HG02610 (cell line): ENCODE data around the gene CRISPLD2.

Experiments used
- ATAC-seq: cut with Tn5 transposase; IDR thresholded peaks from one replicate; pipeline ENCODE4 v1.9.1; 2021; ENCODE audit warnings: mild to moderate bottlenecking, moderate library complexity; ENCODE audit not compliant: unreplicated experiment

CRISPLD2 gene

DNA sequence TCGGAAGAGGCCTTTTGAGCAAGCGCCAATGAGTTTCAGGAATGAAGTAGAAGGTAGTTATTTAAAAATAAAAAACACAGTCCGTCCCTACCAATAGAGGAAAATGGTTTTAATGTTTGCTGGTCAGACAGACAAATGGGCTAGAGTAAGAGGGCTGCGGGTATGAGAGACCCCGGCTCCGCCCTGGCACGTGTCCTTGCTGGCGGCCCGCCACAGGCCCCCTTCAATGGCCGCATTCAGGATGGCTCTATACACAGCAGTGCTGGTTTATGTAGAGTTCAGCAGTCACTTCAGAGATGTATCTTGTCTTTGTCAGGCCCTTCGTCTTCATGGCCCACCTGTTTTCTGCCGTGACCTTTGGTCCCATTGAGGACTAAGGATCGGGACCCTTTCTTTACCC is 87.3 kb downstream of the CRISPLD2 start:
- ATAC-seq = no peak

DNA sequence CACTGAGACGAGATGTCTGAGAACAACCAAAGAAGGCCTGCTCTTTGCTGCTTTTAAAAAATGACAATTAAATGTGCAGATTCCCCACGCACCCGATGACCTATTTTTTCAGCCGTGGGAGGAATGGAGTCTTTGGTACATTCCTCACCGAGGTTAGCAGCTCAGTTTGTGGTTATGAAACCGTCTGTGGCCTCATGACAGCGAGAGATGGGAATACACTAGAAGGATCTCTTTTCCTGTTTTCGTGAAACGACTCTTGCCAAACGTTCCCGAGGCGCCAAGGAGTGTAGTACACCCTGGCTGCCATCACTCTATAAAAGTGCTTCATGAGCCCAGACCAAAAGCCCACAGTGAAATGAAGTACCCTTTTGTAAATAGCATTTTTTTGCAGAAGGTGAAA is 87.8 kb downstream of the CRISPLD2 start:
- no peak for ATAC-seq

DNA sequence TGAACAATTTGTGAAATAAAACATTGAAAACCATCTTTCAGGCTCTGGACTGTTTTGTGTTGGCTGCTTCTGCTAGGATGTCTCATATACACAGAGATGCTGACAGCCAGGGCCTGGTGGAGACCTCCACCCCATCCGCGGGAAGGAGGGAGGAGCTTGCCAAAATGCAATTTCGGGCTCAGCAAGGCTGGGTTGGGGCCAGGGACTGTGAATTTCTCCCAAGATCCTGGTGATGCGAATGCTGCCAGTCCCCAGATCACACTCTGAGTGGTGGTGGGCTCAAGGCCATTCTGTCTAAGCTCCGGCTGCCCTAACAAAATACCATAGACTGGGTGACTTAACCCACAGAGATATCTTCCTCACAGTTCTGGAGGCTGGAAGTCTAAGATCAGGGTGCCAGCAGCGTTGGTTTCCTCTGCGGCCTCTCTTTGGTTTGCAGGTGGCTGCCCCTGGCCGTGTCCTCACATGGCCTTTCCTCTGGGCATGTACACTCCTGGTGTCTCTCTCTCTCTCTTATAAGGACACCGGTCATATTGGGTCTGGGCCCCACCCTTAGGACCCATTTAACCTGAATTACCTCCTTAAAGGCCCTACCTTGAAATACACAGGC is 89.8 kb downstream of the CRISPLD2 start:
- no peak for ATAC-seq

DNA sequence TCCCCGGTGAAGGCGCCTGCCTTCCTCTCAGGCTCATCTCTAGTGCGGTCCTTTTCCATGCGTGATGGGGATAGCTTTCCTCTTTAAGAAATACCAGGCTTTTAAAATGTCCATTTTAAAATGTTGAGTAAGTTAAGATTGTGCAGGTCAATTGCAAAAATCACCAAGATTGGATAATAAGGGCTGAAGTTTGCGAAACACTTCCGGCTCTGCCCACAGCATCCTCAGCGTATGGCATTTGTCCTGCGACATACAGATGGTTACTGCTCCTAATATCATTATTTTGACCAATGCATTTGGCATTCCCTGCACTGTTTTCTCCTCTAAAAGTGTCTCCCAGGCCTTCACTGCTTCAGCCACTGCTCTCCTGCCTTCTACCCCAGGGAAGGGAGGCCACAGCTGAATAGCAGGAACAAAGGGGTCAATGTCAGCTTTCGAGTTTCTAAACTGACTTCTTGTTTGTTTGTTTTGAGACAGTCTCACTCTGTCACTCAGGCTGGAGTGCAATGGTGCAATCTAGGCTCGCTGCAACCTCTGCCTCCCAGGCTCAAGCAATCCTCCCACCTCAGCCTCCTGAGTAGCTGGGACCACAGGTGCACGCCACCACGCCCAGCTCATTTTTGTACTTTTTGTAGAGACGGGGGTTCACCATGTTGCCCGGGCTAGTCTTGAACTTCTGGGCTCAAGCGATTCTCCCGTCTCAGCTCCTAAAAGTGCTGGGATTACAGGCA is 91.9 kb downstream of the CRISPLD2 start:
- no peak for ATAC-seq

DNA sequence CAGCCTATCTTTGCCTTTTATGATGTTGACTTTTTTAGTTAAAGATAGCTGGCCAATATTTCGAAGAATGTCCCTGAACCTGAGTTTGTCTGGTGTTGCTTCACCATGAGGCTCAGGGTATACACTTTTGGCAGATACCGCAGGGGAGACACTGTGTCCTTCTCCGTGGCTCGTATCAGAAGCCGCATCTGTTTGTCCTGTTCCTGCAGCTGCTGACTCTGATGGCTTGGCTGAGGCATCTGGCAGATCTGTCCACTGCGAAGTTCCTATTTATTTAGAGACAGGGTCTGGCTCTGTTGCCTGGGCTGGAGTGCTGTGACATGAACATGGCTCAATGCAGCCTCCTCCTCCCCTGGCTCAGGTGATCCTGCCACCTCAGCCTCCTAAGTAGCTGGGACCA is 93.5 kb downstream of the CRISPLD2 start:
- no peak for ATAC-seq

DNA sequence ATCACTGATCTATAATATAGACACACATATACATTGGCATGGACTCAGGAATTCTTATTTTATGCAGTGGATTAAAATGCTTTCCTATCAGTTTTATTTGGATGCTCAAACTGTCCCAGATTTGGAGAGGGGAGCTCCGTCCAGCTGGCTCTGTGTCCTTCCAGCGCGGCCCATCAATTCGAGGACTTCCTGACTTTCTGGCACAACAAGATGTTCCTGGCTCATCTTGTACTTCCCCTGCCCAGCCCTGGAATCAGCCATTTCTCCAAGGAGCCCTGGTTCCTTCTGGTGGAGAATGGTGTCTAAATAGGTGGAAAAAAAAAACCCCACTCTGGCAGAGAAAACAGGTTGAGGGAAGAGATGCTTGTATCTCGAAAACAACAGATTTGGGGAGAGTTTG is 94.5 kb downstream of the CRISPLD2 start:
- no peak for ATAC-seq

DNA sequence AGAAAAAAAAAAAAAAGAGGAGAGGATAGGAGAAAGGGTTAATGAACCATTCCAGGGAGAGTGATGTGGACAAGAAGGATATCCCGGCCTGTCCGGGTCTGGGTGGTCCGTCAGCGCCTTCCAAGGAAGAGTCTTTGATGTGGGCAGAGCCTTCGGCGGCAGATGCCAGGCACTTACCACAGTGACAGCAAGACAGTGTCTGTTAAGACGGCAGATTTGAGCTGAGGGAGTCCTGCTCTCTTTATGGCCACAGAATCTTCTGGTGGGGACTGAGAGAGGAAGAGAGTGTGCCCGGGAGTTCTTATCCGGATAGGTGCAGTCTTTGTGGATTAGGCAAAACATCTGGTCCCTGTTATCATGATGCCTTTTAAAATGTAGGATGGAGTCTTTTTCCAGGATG is 96.4 kb downstream of the CRISPLD2 start:
- no peak for ATAC-seq

DNA sequence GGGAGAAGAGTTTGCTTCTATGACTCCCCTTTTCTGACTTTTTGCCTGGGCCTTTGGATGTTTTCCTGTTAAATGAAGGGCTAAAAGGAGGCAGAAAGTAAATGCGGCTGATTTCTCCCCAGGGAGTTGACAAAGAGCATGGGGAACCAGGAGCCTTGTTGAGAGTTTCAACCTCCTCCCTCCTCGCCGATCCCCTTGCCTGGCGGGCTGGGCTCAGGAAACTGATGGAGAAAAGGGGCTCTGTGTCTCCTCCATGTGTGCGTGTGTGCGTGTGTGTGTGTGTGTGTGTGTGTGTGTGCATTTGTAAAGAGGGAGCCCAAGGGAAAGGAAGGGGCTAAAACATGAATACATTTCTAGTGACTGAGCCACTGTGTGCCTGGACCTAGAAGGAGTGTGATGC is 97.1 kb downstream of the CRISPLD2 start:
- ATAC-seq = no peak

DNA sequence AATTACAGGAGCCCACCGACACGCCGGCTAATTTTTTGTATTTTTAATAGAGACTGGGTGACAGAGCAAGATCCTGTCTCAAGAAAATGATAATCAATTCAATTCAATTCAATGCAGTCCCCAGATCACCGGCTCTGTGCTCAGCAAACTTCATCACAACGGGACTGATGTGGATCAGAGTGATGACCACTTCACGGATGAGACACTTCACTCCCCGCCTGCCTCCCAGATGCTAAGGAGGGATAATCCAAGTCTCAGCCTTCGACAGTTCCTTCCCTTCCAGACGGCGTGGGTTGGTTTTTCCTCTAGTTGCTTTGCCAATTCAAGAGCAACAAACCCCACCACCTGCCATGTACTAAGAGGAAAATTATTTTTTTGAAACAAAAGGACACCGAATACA is 97.7 kb downstream of the CRISPLD2 start:
- ATAC-seq = no peak

DNA sequence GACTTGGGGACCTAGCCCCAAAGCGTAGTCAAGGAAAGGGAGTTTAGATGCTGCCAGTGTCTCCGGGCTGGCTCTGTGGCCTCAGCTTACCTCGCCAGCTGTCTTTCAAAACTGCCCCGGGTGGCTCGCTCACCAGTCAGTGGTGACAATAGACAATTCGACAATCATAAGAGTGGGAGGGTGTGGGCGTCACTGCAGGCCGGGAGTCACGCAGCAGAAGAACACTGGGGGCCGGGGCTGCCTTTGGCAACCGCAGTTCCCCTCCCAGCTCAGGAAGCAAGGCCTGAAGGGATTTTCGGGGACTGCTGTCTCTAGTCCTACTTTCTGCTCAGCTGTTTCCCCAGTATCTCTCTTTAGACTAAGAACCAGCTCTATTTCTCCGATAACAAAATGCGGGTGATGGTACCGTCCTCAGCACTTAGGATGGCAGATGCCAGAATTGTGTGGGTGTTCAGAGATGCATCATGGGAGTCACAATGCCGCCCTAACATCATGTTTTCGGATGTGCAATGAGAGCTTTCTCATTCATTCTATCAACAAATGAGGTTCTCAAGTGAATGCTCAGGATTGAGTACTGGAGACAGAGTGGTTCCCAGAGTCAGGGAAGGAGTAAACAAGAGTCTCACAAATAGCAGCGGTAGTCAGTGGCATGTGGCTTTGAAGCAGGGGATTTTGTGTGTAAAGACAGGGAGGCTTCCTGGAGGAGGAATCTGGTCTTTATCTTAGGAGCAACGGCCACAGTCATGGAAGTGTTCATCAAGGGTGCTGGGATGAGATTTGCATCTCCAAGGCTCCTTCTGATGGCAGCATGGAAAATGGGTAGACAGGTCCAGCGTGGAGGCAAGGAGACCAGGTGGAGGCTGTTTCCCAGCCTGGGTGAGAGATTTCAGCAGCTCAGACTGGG is 98.5 kb downstream of the CRISPLD2 start:
- ATAC-seq = no peak

DNA sequence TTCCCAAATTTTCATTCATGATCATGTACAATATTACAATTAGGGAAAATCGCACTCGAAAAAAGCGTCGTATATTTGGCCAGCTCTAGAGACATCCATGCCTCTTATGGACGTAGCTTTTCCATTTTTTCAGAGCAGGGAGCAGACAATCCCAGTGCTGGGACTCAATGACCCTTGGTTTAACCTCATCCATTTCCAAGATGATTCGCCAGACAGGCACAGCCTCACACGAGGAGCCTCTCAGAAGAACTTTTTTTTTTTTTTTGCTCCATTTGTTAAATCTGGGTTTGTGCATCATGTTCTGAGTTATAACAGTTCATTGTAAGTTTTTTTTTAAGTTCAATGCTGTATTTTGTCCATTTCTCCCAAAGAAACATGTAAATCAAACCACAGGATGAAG is 99.5 kb downstream of the CRISPLD2 start:
- no peak for ATAC-seq

DNA sequence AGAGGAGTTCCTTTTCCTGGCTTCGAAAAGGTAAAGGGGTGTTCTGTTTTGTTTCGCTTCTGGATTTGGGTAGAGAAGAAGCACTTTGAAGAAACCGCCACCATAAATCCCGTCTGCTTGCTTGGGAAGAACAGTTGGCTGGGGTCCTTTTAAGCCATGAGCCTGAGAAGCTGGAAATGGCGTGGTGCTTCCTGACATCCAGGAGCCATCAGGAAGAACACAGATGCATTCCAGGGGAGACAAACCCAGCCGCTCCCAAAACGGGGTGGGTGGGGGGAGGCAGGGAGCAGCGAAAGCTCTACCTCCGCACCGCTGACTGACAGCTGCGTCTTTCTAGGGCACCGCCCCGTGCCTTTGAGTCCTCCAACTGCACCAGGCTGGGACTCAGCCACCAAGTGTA is 99.9 kb downstream of the CRISPLD2 start:
- no peak for ATAC-seq

DNA sequence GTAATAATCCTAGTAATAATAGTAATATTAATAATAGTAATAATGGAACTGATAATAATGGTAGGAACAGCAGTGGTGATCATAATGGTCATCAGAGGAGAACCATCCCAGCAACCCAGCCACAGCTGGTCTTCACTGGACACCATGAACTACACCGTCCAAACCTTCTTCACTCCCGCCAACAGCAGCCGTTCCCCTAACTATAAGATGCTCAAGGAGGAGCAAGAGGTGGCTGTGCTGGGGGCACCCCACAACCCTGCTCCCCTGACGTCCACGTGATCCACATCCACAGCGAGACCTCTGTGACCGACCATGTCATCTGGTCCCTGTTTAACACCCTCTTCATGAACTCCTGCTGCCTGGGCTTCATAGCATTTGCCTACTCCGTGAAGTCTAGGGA is 100.5 kb downstream of the CRISPLD2 start:
- no peak for ATAC-seq

DNA sequence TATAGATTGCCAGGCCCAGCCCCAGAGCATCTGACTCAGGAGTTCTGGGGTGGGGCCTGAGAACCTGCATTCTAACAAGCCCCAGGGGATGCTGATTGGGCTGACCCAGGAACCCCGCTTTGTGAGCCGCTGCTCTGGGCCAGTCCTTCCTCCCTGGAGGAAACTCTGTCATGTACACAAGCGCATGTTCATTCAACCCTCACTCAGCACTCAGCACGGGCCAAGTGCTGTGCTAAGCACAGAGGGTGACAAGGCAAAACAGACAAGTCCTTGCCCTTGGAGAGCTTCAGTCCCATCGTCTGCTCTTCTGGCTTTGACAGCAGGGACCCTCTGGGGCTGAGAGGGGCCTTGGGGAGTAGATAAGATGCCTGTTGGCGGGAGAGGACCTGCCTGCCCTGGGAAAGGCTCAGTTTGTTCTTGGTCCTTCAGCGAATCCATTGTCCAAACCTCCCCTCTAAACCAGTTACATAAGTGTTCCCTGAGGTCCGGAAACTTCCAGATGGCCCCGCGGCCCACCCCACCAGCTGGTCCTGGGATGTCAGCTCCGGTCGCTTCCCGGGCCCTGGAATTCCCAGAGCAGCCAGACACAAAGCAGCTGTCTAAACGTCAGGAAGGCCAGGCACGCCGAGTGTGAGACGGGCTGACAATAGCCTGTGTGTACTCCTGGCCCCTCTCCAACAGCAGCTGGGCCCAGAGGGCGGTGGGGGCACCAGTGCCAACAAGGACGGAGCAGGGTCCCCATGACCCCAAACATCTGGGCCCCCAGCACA is 102.8 kb downstream of the CRISPLD2 start:
- ATAC-seq = no peak

DNA sequence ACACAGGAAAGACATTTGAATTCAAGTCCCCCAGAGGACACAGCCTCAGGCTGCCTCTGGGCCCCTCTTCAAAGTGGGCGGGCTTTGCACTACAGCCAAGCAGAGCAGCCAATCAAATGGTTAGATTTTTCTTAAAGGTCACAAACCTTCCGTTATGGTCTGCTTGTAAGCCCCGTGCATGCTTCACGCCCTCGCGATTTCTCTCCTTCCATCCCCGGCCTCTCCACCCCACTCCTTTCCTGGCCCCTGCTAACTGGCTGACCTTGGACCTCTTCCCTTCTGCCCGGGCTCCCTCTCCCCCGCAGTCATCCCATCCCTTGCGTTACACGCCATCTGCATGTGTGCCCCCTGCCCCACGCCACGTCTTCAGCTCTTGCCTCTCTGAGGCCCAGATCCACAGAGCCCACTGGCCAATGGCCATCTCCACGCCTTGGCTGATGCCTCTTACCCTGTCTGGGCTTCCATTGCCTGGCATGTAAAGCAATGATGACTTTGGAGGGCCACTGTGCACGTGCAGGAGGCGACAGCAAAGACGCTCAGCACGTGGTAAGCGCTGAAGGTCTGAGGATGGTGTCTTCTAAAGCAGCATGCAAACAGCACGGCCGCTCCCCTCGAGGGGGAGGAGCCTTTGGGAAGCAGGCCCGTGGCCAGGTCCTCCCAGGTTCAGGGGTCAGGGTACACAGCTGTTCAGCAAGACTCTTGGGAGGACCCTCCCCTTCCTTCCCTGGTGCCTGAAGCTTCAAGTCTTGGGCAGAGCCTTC is 104.7 kb downstream of the CRISPLD2 start:
- ATAC-seq = no peak

DNA sequence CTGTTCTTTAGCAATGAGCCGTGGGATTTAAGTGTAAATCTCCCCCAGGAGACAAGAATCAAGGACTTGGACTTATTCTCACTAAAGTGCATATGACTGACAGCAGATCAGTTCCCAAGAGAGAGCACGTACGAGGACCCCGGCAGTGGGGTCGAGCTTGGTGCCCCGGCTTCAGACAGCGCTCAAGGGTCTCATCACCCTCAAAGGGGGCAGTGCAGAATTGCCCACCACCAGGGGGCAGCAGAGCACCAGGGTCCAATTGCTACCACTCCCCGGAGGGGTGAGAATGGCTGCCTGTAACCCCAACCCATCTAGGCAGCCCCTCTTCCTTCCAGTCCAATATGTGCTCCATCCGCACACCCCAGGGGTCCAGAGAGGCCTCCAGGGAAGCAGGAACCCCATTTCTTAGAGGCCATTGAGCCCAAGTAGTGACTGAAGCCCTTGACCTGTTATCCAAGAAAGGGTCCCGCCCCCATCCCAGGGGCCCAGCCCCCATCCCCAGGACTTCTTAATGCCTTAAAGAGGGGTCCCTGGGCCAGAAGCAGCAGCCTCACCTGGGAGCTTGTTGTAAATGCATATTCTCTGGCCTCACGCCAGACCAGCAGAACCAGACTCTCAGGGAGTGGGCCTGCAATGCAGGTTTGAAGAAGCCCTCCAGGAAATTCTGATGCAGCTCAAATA is 105.4 kb downstream of the CRISPLD2 start:
- no peak for ATAC-seq

DNA sequence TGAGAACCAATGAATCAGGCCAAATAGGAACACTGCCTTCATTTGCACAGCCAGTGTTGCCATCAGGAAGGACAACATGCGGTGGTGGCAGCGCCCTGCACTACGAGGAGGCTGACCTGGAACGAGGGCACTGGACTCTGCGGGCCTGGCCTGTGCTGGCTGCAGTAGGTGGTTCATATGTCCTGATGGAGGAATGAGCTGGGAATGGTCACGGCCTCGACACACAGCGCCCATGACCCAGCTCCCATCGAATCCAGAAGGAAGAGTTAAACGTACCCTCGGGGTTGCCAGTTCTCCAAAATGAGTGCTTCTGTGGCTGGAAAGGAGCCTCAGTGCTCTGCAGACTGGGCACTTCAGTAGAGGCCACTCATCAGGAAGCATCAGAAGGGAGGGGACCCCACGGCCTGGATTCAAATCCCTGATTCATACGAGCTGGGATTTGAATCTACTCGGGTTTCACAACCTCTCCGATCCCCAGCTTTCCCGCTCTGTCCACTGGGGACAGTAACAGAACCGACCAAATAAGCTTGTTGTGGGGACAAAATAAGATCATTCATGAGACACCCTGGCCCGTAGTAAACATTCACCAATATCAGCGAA is 106.1 kb downstream of the CRISPLD2 start:
- ATAC-seq = no peak

DNA sequence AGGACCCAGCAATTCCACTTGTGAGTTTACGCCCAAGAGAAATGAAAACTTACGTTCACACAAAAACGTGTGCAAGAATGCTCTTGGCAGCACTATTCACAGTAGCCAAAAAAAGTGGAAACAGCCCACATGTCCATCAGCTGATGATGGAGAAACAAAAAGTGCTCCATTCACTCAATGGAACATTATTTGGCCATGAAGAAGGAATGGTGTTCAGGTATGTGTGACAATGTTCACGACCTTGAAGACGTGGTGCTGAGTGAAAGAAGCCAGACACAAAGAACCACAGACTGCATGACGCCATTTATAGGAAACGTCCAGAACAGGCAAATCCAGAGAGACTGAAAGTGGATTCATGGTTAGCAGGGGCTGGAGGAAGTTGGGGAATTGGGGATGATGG is 106.7 kb downstream of the CRISPLD2 start:
- ATAC-seq = no peak
